NB4 (cell line): ENCODE results near the gene SLC4A1.

Experiments used
- POLR2A ChIP-seq: IDR thresholded peaks from 2 replicates; pipeline ENCODE4 v1.6.1; 2011; ENCODE audit warnings: mild to moderate bottlenecking; ENCODE audit not compliant: insufficient read length; ENCODE audit errors: extremely low read depth
- TF ChIP-seq, protein P1 (sequence below): IDR thresholded peaks from one replicate; pipeline ENCODE4 v1.5.1; 2012; ENCODE audit warnings: low read depth, low read length

DNA sequence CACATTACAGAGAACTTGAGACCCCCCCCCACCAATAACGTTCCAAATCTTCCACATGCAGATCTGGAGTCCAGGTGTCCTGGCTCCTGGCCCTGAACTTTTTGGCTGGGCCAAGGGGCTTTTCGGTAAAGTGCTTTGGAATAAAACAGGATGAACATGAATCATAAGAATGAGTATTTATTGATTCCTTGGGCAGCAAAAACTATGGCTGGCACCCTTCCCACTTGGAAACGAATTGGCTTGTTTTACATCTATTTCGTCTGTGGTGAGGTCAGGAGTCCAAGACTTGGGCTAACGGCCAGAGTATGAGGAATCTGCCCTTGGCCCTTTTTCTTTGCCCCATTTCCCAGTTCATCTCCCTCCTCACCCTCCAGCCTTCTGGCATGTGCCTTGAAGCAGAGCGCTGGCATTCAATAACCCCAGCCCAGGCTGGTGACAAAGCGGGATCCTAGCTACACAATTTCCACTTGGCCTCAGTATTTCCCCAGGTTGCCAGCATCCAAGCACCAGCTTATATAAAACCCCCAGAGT, 44.3 kb downstream of the SLC4A1 start:
- TF ChIP-seq, protein P1, sequence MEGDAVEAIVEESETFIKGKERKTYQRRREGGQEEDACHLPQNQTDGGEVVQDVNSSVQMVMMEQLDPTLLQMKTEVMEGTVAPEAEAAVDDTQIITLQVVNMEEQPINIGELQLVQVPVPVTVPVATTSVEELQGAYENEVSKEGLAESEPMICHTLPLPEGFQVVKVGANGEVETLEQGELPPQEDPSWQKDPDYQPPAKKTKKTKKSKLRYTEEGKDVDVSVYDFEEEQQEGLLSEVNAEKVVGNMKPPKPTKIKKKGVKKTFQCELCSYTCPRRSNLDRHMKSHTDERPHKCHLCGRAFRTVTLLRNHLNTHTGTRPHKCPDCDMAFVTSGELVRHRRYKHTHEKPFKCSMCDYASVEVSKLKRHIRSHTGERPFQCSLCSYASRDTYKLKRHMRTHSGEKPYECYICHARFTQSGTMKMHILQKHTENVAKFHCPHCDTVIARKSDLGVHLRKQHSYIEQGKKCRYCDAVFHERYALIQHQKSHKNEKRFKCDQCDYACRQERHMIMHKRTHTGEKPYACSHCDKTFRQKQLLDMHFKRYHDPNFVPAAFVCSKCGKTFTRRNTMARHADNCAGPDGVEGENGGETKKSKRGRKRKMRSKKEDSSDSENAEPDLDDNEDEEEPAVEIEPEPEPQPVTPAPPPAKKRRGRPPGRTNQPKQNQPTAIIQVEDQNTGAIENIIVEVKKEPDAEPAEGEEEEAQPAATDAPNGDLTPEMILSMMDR, result no peak
- no peak for TF ChIP-seq POLR2A
